IMR-90 (cell line): ENCODE measurements around the gene LRRC2. TPM values are rescaled to one million over a fixed set of nuclear protein-coding genes. Genes with fewer than 3 reads are reported as not detected.

Experiments
- ATAC-seq: fragments of 200-7000 bp; cut with Tn5 transposase; 2 replicates; pipeline ENCODE4 v1.9.1; 2020; ENCODE audit warnings: low read depth, mild to moderate bottlenecking, moderate library complexity
- BruUV-seq: library from RNA; stranded (reverse); fragments of 400-500 nt; replicated peaks from 2 replicates; lab custom pipeline; 2021; lab: Mats Ljungman, UMichigan
- CTCF ChIA-PET: fragments of 300-600 bp; formaldehyde crosslinking; extraction: SDS; loops from one replicate; lab custom pipeline; 2021; ENCODE audit warnings: antibody characterized with exemption; lab: Yijun Ruan, JAX
- POLR2A ChIA-PET: fragments of 300-600 bp; sonication (Branson Sonifier 250); formaldehyde crosslinking; loops from one replicate; lab custom pipeline; 2022; ENCODE audit warnings: antibody characterized with exemption; ENCODE audit not compliant: unreplicated experiment; lab: Charles Lee
- DNase-seq: peaks from one replicate; pipeline ENCODE4 v3.0.0; 2013
- H2AFZ ChIP-seq: replicated peaks from 2 replicates; pipeline ENCODE3; 2013; ENCODE audit warnings: low read length, mild to moderate bottlenecking; ENCODE audit not compliant: poor library complexity
- H2AK5ac ChIP-seq: 2 replicates; pipeline ENCODE4 v1.6.1; 2013; ENCODE audit warnings: low read depth, low read length, inconsistent platforms
- H2AK9ac ChIP-seq: replicated peaks from 2 replicates; pipeline ENCODE3; 2013; ENCODE audit warnings: mild to moderate bottlenecking, low read depth, low read length, moderate library complexity; ENCODE audit not compliant: poor library complexity
- H2BK120ac ChIP-seq: 2 replicates; pipeline ENCODE4 v1.6.1; 2013; ENCODE audit warnings: low read depth, low read length, inconsistent platforms
- H2BK15ac ChIP-seq: 3 replicates; pipeline ENCODE4 v1.6.1; 2013; ENCODE audit warnings: low read depth, low read length, inconsistent platforms
- H2BK20ac ChIP-seq: 2 replicates; pipeline ENCODE4 v1.6.1; 2013; ENCODE audit warnings: low read depth, mild to moderate bottlenecking, inconsistent platforms, low read length, moderate library complexity
- H2BK5ac ChIP-seq: 2 replicates; pipeline ENCODE4 v1.6.1; 2013; ENCODE audit warnings: mild to moderate bottlenecking, low read depth, low read length, inconsistent platforms; ENCODE audit not compliant: poor library complexity, severe bottlenecking
- H3K14ac ChIP-seq: replicated peaks from 2 replicates; pipeline ENCODE4 v1.6.1; 2013; ENCODE audit warnings: low read depth, low read length, inconsistent platforms
- H3K18ac ChIP-seq: 2 replicates; pipeline ENCODE4 v1.6.1; 2013; ENCODE audit warnings: low read depth, low read length, control low read depth
- H3K23ac ChIP-seq: 2 replicates; pipeline ENCODE4 v1.6.1; 2013; ENCODE audit warnings: low read depth, low read length, inconsistent platforms
- H3K27ac ChIP-seq: 2 replicates; pipeline ENCODE4 v1.5.1; 2013; ENCODE audit warnings: mild to moderate bottlenecking, control low read depth, low read length; ENCODE audit not compliant: insufficient read depth
- H3K27me3 ChIP-seq: 2 replicates; pipeline ENCODE4 v1.6.1; 2013; ENCODE audit warnings: low read length; ENCODE audit not compliant: control insufficient read depth, insufficient read depth
- H3K36me3 ChIP-seq: 2 replicates; pipeline ENCODE4 v1.6.1; 2013; ENCODE audit warnings: low read length, mixed read lengths; ENCODE audit not compliant: control insufficient read depth, insufficient read depth
- H3K4ac ChIP-seq: 2 replicates; pipeline ENCODE4 v1.6.1; 2013; ENCODE audit warnings: low read depth, low read length, inconsistent platforms
- H3K4me1 ChIP-seq: 2 replicates; pipeline ENCODE4 v1.6.1; 2013; ENCODE audit warnings: low read length, mixed read lengths; ENCODE audit not compliant: control insufficient read depth, insufficient read depth
- H3K4me2 ChIP-seq: 2 replicates; pipeline ENCODE4 v1.6.1; 2013; ENCODE audit warnings: low read depth, mild to moderate bottlenecking, control low read depth, low read length, moderate library complexity
- H3K4me3 ChIP-seq: 2 replicates; pipeline ENCODE4 v1.5.1; 2013; ENCODE audit warnings: low read depth, mild to moderate bottlenecking, control low read depth, low read length, moderate library complexity; ENCODE audit not compliant: insufficient read depth
- H3K56ac ChIP-seq: 2 replicates; pipeline ENCODE4 v1.6.1; 2013; ENCODE audit warnings: low read length, inconsistent platforms; ENCODE audit not compliant: insufficient read depth; ENCODE audit errors: extremely low read depth
- H3K79me1 ChIP-seq, 2 experiments: 2 replicates each; pipeline ENCODE4 v1.6.1; 2013; ENCODE audit warnings: low read length in 2 of 2, inconsistent platforms in 1 of 2, low read depth in 1 of 2
- H3K9ac ChIP-seq: 2 replicates; pipeline ENCODE4 v1.6.1; 2013; ENCODE audit warnings: low read depth, low read length, control low read depth
- H3K9me1 ChIP-seq: 2 replicates; pipeline ENCODE4 v1.6.1; 2013; ENCODE audit warnings: low read length, inconsistent platforms; ENCODE audit not compliant: insufficient read depth
- H3K9me3 ChIP-seq: 2 replicates; pipeline ENCODE4 v1.6.1; 2013; ENCODE audit warnings: low read length; ENCODE audit not compliant: control insufficient read depth, insufficient read depth
- H4K20me1 ChIP-seq: 2 replicates; pipeline ENCODE4 v1.6.1; 2013; ENCODE audit warnings: low read length, inconsistent platforms; ENCODE audit not compliant: insufficient read depth
- H4K5ac ChIP-seq: 2 replicates; pipeline ENCODE4 v1.6.1; 2013; ENCODE audit warnings: mild to moderate bottlenecking, low read depth, low read length, control low read depth
- H4K8ac ChIP-seq, 2 experiments: 2 replicates each; pipeline ENCODE4 v1.6.1; 2013; ENCODE audit warnings: low read depth in 2 of 2, low read length in 2 of 2, control low read depth in 1 of 2, inconsistent platforms in 1 of 2
- H4K91ac ChIP-seq: 2 replicates; pipeline ENCODE4 v1.6.1; 2013; ENCODE audit warnings: low read depth, low read length, inconsistent platforms; ENCODE audit not compliant: insufficient read depth
- BHLHE40 ChIP-seq: fragments of 150-350 bp; IDR thresholded peaks from 2 replicates; pipeline ENCODE4 v1.6.1; 2016; ENCODE audit warnings: mild to moderate bottlenecking, low read depth, low read length
- FOS ChIP-seq: fragments of 150-350 bp; IDR thresholded peaks from 2 replicates; pipeline ENCODE4 v1.6.1; 2016; ENCODE audit warnings: low read depth, low read length
- NFE2L2 ChIP-seq: fragments of 150-350 bp; IDR thresholded peaks from 2 replicates; pipeline ENCODE4 v1.6.1; 2016; ENCODE audit warnings: low read depth, mild to moderate bottlenecking, low read length
- RAD21 ChIP-seq: IDR thresholded peaks from 2 replicates; pipeline ENCODE4 v1.6.1; 2012; ENCODE audit warnings: low read length, improper control_type of control experiment
- SMC3 ChIP-seq: fragments of 150-350 bp; IDR thresholded peaks from 2 replicates; pipeline ENCODE4 v1.6.1; 2016; ENCODE audit warnings: low read depth, mild to moderate bottlenecking, antibody characterized with exemption, low read length, moderate library complexity
- WGBS, 2 experiments: methylation state at CpG; one replicate each; pipeline versions ENCODE4 v1.1.5 to v1.1.7; 2013; ENCODE audit warnings: missing lambda C conversion rate in 2 of 2; ENCODE audit not compliant: insufficient read length in 1 of 2; ENCODE audit errors: extremely low coverage in 2 of 2; 5-methylcytosine and 5-hydroxymethylcytosine counted together
- dilution Hi-C: fragments of 300-500 bp; cut with HindIII; formaldehyde crosslinking; loops from one replicate; pipeline ENCODE4 v1.14.3; 2018; ENCODE audit warnings: low sequenced_read_pairs; ENCODE audit not compliant: unreplicated experiment
- in situ Hi-C: fragments of 300-500 bp; cut with MboI; formaldehyde crosslinking; loops from 3 replicates; pipeline ENCODE4 v1.14.3; 2019; ENCODE audit warnings: low sequenced_read_pairs, inconsistent platforms, mixed read lengths
- intact Hi-C: fragments of 100-400 bp; cut with micrococcal nuclease; formaldehyde crosslinking; loops from 2 replicates; pipeline ENCODE4 v1.10.0; 2022
- polyA plus RNA-seq, 3 experiments: library from polyadenylated mRNA; depleted of rRNA; stranded (reverse); fragments of >200 nt; gene quantifications; 2 replicates each; pipeline ENCODE4 v1.2.3, GENCODE V29; 2012; ENCODE audit warnings: low replicate concordance in 1 of 3
- total RNA-seq: library from RNA; depleted of rRNA; stranded (reverse); fragments of >200 nt; gene quantifications from 2 replicates; pipeline ENCODE4 v1.2.3, GENCODE V29; 2012
- TF ChIP-seq, protein P1 (sequence below): fragments of 150-350 bp; IDR thresholded peaks from 2 replicates; pipeline ENCODE4 v1.6.1; 2016; ENCODE audit warnings: low read depth, mild to moderate bottlenecking, low read length, moderate library complexity, borderline replicate concordance

Gene LRRC2
- total and polyA plus RNA-seq, 2 of the 4 experiments (the other 2 are of a cell fraction): 2.9 to 4.1 TPM

DNA sequence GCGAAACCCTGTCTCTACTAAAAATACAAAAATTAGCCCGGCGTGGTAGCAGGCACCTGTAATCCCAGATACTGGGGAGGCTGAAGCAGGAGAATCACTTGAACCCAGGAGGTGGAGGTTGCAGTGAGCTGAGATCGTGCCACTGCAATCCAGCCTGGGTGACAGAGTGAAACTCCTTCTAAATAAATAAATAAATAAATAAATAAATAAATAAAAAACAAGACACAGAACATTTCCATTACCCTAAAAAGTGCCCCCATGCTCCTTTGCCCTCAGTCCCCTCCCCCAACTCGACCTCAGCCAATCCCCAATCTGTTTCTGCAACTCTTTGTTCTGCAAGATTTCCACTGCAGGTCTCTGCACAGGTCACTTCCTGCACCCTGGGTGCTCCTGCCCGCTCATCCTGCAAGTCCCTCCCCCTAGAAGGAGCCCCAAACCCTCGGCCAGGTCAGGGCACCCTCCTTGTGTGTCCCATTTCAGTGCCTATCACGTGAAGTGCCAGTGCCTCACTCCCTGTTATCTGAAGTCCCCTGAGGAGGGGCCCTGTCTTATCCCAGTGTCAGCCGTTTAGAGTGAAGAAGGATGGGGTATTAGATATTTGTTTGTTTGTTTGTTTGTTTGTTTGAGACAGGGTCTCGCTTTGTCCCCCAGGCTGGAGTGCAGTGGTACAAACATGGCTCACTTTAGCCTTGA is 47.4 kb upstream of the LRRC2 start:
- no peak overlapping the region for H3K56ac ChIP-seq
- dilution Hi-C loops (no loop called here), in situ Hi-C loops (no loop called here), intact Hi-C loops (no loop called here)
- no peak overlapping the region for H2BK120ac ChIP-seq
- H3K4me2 ChIP-seq: no peak overlapping the region
- H3K4me3 ChIP-seq: no peak overlapping the region
- no peak overlapping the region for H3K14ac ChIP-seq
- BruUV-seq: no TSS peak
- H4K20me1 ChIP-seq: no peaks in the 10 kb centered on the region
- TF ChIP-seq, protein P1, sequence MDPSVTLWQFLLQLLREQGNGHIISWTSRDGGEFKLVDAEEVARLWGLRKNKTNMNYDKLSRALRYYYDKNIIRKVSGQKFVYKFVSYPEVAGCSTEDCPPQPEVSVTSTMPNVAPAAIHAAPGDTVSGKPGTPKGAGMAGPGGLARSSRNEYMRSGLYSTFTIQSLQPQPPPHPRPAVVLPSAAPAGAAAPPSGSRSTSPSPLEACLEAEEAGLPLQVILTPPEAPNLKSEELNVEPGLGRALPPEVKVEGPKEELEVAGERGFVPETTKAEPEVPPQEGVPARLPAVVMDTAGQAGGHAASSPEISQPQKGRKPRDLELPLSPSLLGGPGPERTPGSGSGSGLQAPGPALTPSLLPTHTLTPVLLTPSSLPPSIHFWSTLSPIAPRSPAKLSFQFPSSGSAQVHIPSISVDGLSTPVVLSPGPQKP: no peak
- no peak for TF ChIP-seq SMC3
- TF ChIP-seq FOS: no peak
- TF ChIP-seq BHLHE40: no peak
- no peak for TF ChIP-seq RAD21
- TF ChIP-seq NFE2L2: no peak
- H3K9me1 ChIP-seq: no peaks in the 10 kb centered on the region
- H3K9me3 ChIP-seq: no peaks in the 10 kb centered on the region
- no peak for DNase-seq
- no peak for ATAC-seq
- H4K8ac ChIP-seq: no peak overlapping the region
- H2BK5ac ChIP-seq: no peak overlapping the region
- no peak overlapping the region for H3K18ac ChIP-seq
- peaks cover 6% of the 10 kb centered on the region; the same call in 1 of the 2 replicates for H3K4me1 ChIP-seq
- H3K9ac ChIP-seq: no peak overlapping the region
- H2BK20ac ChIP-seq: no peak overlapping the region
- POLR2A ChIA-PET: no interaction called here
- WGBS, 2 experiments: 34% methylated on average over 3 of the region's 10 CpGs; no CpG with 5 or more reads in 1 of the 2 experiments
- CTCF ChIA-PET: no interaction called here
- no peak overlapping the region for H3K4ac ChIP-seq
- no peaks in the 10 kb centered on the region for H3K79me1 ChIP-seq
- peaks cover 28% of the 10 kb centered on the region for H3K27me3 ChIP-seq
- no peak overlapping the region for H2AFZ ChIP-seq
- no peaks in the 10 kb centered on the region for H3K36me3 ChIP-seq
- H4K5ac ChIP-seq: no peak overlapping the region
- no peak overlapping the region for H2AK9ac ChIP-seq
- no peak overlapping the region for H4K91ac ChIP-seq
- H2AK5ac ChIP-seq: no peak overlapping the region
- no peak overlapping the region for H3K27ac ChIP-seq
- H3K23ac ChIP-seq: no peak overlapping the region
- H2BK15ac ChIP-seq: no peak overlapping the region
